ENCODE results near the gene HMGCL. TPM values are rescaled to one million over a fixed set of nuclear protein-coding genes. Genes with fewer than 3 reads are reported as not detected.

HMGCL gene
- total RNA-seq, 2 experiments from 2014 or later = 31.9 to 46.0 TPM

Other genes with a start within 250 kb of the HMGCL start
- gene RPL11, start 133.6 kb downstream of the HMGCL start, total RNA-seq = 1,000 to 10,000 TPM; 1,003 to 1,481 TPM
- gene ELOA, start 82.0 kb downstream of the HMGCL start, total RNA-seq = 10 to 100 TPM; 34.5 to 38.6 TPM
- gene PITHD1, start 47.0 kb downstream of the HMGCL start, total RNA-seq = 10 to 100 TPM; 53.1 to 64.1 TPM
- 10 to 100 TPM; 55.0 to 64.8 TPM for gene LYPLA2, start 34.3 kb downstream of the HMGCL start, total RNA-seq
- 10 to 100 TPM; 27.4 to 35.6 TPM for gene GALE, start 24.7 kb downstream of the HMGCL start, total RNA-seq
- gene FUCA1, start 42.9 kb upstream of the HMGCL start, total RNA-seq = 1 to 10 TPM; 4.2 to 4.5 TPM
- gene CNR2, start 87.9 kb upstream of the HMGCL start, total RNA-seq = not detected
- 100 to 1,000 TPM; 133 to 142 TPM for gene PNRC2, start 134.4 kb upstream of the HMGCL start, total RNA-seq
- 100 to 1,000 TPM; 213 to 225 TPM for gene SRSF10, start 154.9 kb upstream of the HMGCL start, total RNA-seq

Measured in activated CD4-positive, alpha-beta T cell treated with anti-CD3 and anti-CD28 coated beads for 36 hours (primary cell).